Transverse colon (tissue), 4 donors: ENCODE data around the gene CHTF18. TPM values are rescaled to one million over a fixed set of nuclear protein-coding genes. Genes with fewer than 3 reads are reported as not detected.

Source experiments
- DNase-seq: peaks from one replicate; pipeline ENCODE4 v3.0.0-alpha.2; 2019
- H3K27ac ChIP-seq, 4 donors: fragments of 200-600 bp; sonication (generic); 2 replicates each; pipeline ENCODE4 v1.5.1; 2016 to 2018; ENCODE audit warnings: inconsistent platforms in 4 of 4
- H3K27me3 ChIP-seq: fragments of 200-600 bp; sonication (generic); 2 replicates; pipeline ENCODE4 v1.5.1; 2017; ENCODE audit warnings: inconsistent platforms
- H3K36me3 ChIP-seq, 4 donors: fragments of 200-600 bp; sonication (generic); 2 replicates each; pipeline ENCODE4 v1.5.1; 2017 to 2019; ENCODE audit warnings: inconsistent platforms in 4 of 4
- H3K4me1 ChIP-seq, 4 donors: fragments of 200-600 bp; sonication (generic); 2 replicates each; pipeline ENCODE4 v1.5.1; 2017 to 2020; ENCODE audit warnings: inconsistent platforms in 4 of 4
- H3K4me3 ChIP-seq, 4 donors: fragments of 200-600 bp; sonication (generic); 1 replicate in 1 of 4; 2 replicates in 3 of 4; pipeline versions ENCODE4 v1.5.1 to v1.6.1; 2017 to 2019; ENCODE audit warnings: inconsistent platforms in 4 of 4
- H3K9me3 ChIP-seq, 2 donors: fragments of 200-600 bp; sonication (generic); 2 replicates each; pipeline ENCODE4 v1.5.1; 2017 to 2019; ENCODE audit warnings: inconsistent platforms in 2 of 2
- EP300 ChIP-seq: sonication (generic); formaldehyde crosslinking; IDR thresholded peaks from one replicate; pipeline ENCODE4 v1.6.1; 2017; ENCODE audit warnings: antibody characterized with exemption, low read depth
- POLR2A ChIP-seq: fragments of 450-650 bp; IDR thresholded peaks from one replicate; pipeline ENCODE4 v1.6.1; 2016; ENCODE audit warnings: antibody characterized with exemption, mild to moderate bottlenecking, moderate library complexity
- POLR2AphosphoS5 ChIP-seq, 3 donors: sonication (generic); formaldehyde crosslinking; IDR thresholded peaks; one replicate each; pipeline ENCODE4 v1.6.1; 2016; ENCODE audit warnings: antibody characterized with exemption in 3 of 3
- WGBS, 2 donors: methylation state at CpG; one replicate each; pipeline ENCODE4 v1.1.5; 2018; ENCODE audit warnings: low coverage in 1 of 2; 5-methylcytosine and 5-hydroxymethylcytosine counted together
- in situ Hi-C, 4 donors: fragments of 200-750 bp; cut with MboI; loops; one replicate each; pipeline versions ENCODE4 v1.15.0 to v1.15.1; 2017; ENCODE audit warnings: low sequenced_read_pairs in 3 of 4, low pct_ligation_motif_present in 1 of 4, low pct_unique_long_range_greater_than_20kb in 1 of 4
- intact Hi-C: fragments of 100-400 bp; cut with DNase I; formaldehyde crosslinking; loops from one replicate; pipeline ENCODE4 v1.15.1; 2023; ENCODE audit warnings: low total_unique reads
- total RNA-seq, 4 donors: library from RNA; depleted of rRNA; stranded (reverse); fragments of >200 nt; gene quantifications; one replicate each; pipeline ENCODE4 v1.1.0, GENCODE V29; 2016
- TF ChIP-seq, protein P1 (sequence below), 5 experiments: fragments of 200-600 bp in 3 of 5; fragments of 450-650 bp in 2 of 5; sonication (generic) in 3 of 5; IDR thresholded peaks; 1 replicate in 2 of 5; 2 replicates in 3 of 5; pipeline ENCODE4 v1.5.1; 2016 to 2017; ENCODE audit warnings: antibody characterized with exemption in 5 of 5, inconsistent platforms in 3 of 5, mild to moderate bottlenecking in 2 of 5, moderate library complexity in 1 of 5

The CHTF18 gene
- total RNA-seq, 4 donors from 2014 or later, result 4.6 to 33.4 (median 12.9) TPM

DNA sequence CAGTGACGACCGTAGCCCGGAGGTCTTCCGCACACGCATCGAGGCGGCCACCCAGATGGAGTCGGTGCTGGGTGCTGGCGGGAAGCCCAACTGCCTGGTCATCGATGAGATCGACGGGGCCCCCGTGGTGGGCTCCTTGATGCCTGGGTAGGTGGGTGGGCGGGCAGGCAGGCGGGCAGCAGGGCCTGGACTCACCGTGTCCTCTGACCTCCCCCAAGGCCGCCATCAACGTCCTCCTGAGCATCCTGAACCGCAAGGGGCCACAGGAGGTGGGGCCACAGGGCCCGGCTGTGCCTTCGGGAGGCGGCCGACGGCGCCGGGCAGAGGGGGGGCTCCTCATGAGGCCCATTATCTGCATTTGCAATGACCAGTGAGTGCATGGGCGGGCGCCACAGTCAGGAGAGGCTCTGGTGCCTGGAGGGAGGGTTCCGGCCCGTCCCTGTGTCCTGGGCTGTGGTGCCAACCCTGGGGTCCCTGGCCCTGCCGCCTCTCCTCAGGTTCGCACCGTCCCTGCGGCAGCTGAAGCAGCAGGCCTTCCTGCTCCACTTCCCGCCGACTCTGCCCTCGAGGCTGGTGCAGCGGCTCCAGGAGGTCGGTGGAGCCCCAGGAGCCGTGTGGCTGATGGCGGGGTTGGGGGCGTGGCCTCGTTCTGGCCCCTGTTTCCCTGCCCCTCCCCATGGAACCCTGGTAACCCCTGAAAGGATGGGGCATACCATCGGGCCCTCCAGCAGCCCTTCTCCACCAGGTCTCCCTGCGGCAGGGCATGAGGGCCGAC lies 4.0 kb downstream of the CHTF18 start:
- Histone ChIP-seq H3K4me1 (peaks cover 9 to 16% (median 12%) of the 10 kb centered on the region in 4 donors), H3K27me3 (no peaks in the 10 kb centered on the region), H3K9me3 (no peaks in the 10 kb centered on the region), H3K4me3 (no peak overlapping the region), H3K36me3 (no peaks in the 10 kb centered on the region), H3K27ac (no peak overlapping the region)
- WGBS, 2 donors, result 94% methylated on average over 38 of the region's 46 CpGs; no CpG with 5 or more reads in 1 of the 2 donors
- no peak for DNase-seq
- intact Hi-C loops (no loop called here), in situ Hi-C loops (no loop called here)
- TF ChIP-seq POLR2AphosphoS5 (IDR thresholded peaks at IDR 0.05) (no peak), EP300 (no peak), POLR2A (no peak)
- TF ChIP-seq, protein P1, sequence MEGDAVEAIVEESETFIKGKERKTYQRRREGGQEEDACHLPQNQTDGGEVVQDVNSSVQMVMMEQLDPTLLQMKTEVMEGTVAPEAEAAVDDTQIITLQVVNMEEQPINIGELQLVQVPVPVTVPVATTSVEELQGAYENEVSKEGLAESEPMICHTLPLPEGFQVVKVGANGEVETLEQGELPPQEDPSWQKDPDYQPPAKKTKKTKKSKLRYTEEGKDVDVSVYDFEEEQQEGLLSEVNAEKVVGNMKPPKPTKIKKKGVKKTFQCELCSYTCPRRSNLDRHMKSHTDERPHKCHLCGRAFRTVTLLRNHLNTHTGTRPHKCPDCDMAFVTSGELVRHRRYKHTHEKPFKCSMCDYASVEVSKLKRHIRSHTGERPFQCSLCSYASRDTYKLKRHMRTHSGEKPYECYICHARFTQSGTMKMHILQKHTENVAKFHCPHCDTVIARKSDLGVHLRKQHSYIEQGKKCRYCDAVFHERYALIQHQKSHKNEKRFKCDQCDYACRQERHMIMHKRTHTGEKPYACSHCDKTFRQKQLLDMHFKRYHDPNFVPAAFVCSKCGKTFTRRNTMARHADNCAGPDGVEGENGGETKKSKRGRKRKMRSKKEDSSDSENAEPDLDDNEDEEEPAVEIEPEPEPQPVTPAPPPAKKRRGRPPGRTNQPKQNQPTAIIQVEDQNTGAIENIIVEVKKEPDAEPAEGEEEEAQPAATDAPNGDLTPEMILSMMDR (IDR thresholded peaks at IDR 0.05), result no peak

DNA sequence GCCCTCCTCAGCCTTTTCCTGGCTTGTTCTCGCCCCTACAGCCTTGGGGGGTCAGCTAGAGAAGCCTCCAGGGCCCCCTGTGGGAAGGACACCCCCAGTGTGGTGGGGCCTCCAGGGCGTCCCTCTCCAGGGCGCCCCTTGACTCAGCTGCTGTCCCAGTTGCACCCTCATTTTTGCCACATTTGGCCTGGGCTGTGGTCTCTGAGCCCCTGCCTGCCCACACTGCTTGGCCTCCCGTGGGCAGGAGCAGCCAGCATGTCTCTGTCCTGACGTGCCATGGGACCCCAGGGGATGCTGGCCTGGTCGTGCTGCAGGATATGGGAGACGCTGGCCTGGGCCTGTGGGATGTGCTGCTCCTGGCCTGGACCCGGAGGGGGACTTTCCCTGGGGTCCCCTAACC lies 5.0 kb downstream of the CHTF18 start:
- intact Hi-C loops, result no loop called here
- DNase-seq, result no peak
- Histone ChIP-seq H3K4me3 (no peak overlapping the region), H3K36me3 (no peaks in the 10 kb centered on the region), H3K9me3 (no peaks in the 10 kb centered on the region), H3K27me3 (no peaks in the 10 kb centered on the region), H3K27ac (no peak overlapping the region), H3K4me1 (peaks cover 6 to 11% (median 9%) of the 10 kb centered on the region in 4 donors)
- no peak for TF ChIP-seq POLR2AphosphoS5 (IDR thresholded peaks at IDR 0.05)
- no peak for TF ChIP-seq POLR2A
- no peak for TF ChIP-seq EP300
- TF ChIP-seq, protein P1 (IDR thresholded peaks at IDR 0.05), result no peak
- WGBS, 2 donors, result 91% methylated on average over 6 of the region's 8 CpGs; no CpG with 5 or more reads in 1 of the 2 donors
- in situ Hi-C loops, result no loop called here

DNA sequence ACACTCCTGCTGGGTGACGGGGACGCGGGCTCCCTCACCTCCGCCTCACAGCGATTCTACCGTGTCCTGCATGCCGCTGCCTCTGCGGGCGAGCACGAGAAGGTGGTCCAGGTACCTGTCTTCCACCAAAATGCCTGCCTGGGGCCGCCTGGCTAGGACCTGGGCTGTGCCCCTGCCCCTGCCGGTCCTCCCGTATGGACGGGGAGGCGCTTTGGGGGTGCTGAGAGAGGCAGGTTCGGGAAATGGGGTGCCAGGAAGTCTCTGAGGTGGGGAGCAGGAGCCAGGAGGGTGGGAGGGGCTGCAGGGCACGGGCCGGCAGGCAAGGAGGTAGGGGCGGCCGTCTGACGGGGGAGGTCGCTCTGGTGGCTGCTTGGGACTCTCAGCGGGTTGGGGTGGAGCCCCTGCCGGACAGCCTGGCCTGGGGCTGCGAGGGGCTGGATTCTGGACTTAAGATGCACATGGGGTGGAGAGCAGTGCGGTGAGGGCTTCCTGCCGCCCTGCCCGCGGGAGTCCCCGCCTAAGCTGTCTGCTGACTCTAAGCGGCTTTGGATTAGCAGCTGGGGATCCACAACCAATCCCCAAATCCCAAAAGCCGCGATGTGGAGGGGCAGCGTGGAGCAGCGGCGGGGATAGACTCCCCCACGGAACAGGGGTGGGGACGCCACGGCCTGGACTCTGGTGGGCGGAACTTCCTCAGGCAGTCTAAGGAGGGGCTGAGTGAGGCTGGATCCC lies 5.8 kb downstream of the CHTF18 start:
- TF ChIP-seq EP300 (no peak), POLR2AphosphoS5 (IDR thresholded peaks at IDR 0.05) (no peak)
- Histone ChIP-seq H3K4me3 (no peak overlapping the region), H3K27ac (no peak overlapping the region), H3K9me3 (no peaks in the 10 kb centered on the region), H3K27me3 (peaks cover 8% of the 10 kb centered on the region), H3K36me3 (no peaks in the 10 kb centered on the region), H3K4me1 (peaks cover under 1 to 4% (median 2%) of the 10 kb centered on the region in 4 donors)
- DNase-seq, result no peak
- 89% methylated on average over 14 to 39 of the region's 40 CpGs for WGBS, 2 donors
- intact Hi-C loops (no loop called here), in situ Hi-C loops (no loop called here)

DNA sequence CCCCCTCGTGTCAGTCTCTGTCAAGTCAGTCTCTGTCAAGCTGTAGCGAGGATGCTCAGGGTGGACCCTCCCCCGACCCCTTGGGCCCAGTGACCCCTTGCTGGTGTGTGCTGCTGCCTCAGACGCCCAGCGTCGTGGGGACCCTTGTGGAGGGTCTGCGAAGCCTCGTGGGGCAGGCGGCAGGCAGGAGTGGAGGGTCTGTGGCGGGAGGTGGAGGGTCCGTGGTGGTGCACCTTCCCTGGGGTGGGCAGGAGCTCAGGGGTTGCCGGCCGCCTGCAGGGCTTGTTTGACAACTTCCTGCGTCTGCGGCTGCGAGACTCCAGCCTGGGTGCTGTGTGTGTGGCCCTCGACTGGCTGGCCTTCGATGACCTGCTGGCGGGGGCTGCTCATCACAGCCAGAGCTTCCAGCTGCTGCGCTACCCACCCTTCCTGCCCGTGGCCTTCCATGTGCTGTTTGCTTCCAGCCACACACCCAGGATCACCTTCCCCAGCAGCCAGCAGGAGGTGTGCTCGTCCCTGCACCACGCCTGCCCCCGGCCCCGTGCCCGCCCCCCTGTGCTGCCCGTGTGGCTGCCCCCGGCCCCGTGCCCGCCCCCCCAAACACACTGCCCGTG lies 6.5 kb downstream of the CHTF18 start:
- in situ Hi-C loops, result no loop called here

More for the DNA sequence above, 6.5 kb downstream of the CHTF18 start:
- Histone ChIP-seq H3K27me3 (peaks cover 15% of the 10 kb centered on the region), H3K27ac (no peak overlapping the region), H3K9me3 (no peaks in the 10 kb centered on the region), H3K4me1 (no peaks in the 10 kb centered on the region), H3K4me3 (no peak overlapping the region), H3K36me3 (no peaks in the 10 kb centered on the region)
- WGBS, 2 donors, result 65% methylated on average over 23 of the region's 31 CpGs; no CpG with 5 or more reads in 1 of the 2 donors
- intact Hi-C loops, result no loop called here
- TF ChIP-seq POLR2A (no peak), POLR2AphosphoS5 (IDR thresholded peaks at IDR 0.05) (no peak), EP300 (no peak)
- TF ChIP-seq, protein P1 (IDR thresholded peaks at IDR 0.05), result no peak
- no peak for DNase-seq
